Measurements from ENCODE around the gene INS. TPM values are rescaled to one million over a fixed set of nuclear protein-coding genes. Genes with fewer than 3 reads are reported as not detected.

The INS gene
- total RNA-seq (not detected), polyA plus RNA-seq (10 to 100 TPM in 1 of 3 donors, under 1 TPM in 1, not detected in 1; 0.73 to 51.7 TPM)

DNA sequence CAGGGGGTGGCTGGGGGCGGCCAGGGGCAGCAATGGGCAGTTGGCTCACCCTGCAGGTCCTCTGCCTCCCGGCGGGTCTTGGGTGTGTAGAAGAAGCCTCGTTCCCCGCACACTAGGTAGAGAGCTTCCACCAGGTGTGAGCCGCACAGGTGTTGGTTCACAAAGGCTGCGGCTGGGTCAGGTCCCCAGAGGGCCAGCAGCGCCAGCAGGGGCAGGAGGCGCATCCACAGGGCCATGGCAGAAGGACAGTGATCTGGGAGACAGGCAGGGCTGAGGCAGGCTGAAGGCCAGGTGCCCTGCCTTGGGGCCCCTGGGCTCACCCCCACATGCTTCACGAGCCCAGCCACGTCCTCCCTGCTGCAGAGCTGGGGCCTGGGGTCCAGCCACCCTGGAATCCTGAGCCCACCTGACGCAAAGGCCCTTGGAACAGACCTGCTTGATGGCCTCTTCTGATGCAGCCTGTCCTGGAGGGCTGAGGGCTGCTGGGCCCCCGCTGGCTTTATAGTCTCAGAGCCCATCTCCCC lies at the start of gene INS:
Gene INS (minus strand): TSS at position 474 of the 524 bp plus-strand sequence. CDS start 238 bp downstream, at position 236.
- intact Hi-C loops (cut with DNase I): no loop called here
- H3K27me3 ChIP-seq: peaks cover 0 to 48% (median 31%) of the 10 kb centered on the region in 3 donors
- no peaks in the 10 kb centered on the region for H3K36me3 ChIP-seq
- H3K4me1 ChIP-seq: no peaks in the 10 kb centered on the region
- H3K27ac ChIP-seq: no peak within 1 kb of the TSS
- H3K4me3 ChIP-seq: no peak within 1 kb of the TSS
- DNase-seq: no peak
- WGBS, 2 donors: 58 to 84% methylated on average over 13 of the region's 13 CpGs
- no peak for TF ChIP-seq POLR2AphosphoS5 (IDR thresholded peaks at IDR 0.05)
- no peak for TF ChIP-seq POLR2A (IDR thresholded peaks at IDR 0.05)
- TF ChIP-seq, protein P1, sequence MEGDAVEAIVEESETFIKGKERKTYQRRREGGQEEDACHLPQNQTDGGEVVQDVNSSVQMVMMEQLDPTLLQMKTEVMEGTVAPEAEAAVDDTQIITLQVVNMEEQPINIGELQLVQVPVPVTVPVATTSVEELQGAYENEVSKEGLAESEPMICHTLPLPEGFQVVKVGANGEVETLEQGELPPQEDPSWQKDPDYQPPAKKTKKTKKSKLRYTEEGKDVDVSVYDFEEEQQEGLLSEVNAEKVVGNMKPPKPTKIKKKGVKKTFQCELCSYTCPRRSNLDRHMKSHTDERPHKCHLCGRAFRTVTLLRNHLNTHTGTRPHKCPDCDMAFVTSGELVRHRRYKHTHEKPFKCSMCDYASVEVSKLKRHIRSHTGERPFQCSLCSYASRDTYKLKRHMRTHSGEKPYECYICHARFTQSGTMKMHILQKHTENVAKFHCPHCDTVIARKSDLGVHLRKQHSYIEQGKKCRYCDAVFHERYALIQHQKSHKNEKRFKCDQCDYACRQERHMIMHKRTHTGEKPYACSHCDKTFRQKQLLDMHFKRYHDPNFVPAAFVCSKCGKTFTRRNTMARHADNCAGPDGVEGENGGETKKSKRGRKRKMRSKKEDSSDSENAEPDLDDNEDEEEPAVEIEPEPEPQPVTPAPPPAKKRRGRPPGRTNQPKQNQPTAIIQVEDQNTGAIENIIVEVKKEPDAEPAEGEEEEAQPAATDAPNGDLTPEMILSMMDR (IDR thresholded peaks at IDR 0.05): no peak
- no peak for TF ChIP-seq EP300 (IDR thresholded peaks at IDR 0.05)
- H3K9me3 ChIP-seq: no peaks in the 10 kb centered on the region

DNA sequence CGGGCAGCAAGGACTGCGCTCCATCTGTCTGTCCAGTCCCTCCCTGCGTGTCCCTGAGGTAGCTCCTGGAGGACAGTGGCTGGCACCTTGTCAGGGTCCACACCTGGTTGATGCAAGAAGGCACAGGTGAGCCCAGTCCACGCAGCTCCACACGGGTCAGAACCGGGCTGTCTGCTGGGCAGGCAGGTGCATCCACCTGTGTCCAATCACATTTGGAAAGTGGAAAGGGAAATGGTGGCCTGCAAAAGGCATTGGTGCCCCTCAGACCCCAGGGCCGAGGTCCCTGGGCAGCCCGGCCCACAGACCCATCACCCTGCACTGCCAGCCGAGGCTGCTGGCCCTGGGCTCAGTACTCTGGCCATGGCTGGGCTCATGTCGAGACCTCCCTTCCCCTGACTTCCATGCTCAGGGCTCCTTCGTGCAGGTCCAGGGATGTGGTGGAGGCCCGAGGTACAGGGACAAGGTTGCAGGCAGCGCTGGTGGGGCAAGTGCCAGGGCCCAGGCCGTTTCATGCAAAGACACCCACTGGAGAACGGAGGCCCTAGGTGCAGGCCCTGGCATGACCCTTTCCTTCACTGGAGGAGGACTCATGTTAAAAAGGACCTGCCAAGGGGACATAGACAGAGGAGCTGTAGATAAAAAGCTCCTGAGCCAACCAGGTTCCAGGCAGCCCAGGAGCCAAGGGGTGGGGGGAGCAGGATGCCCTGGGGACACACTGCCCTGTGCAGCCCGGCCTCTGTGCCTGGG lies 49.5 kb upstream of the INS start:
- no peaks in the 10 kb centered on the region for H3K9me3 ChIP-seq
- peak; percentile 50 for DNase-seq
- H3K27ac ChIP-seq: no peak overlapping the region
- intact Hi-C loops (cut with DNase I): no loop called here
- peaks cover 0 to 6% (median 4%) of the 10 kb centered on the region in 3 donors for H3K27me3 ChIP-seq
- no peak overlapping the region for H3K4me3 ChIP-seq
- WGBS, 2 donors: 24 to 74% methylated on average over 16 of the region's 16 CpGs
- no peak for TF ChIP-seq POLR2AphosphoS5 (IDR thresholded peaks at IDR 0.05)
- TF ChIP-seq, protein P1 (IDR thresholded peaks at IDR 0.05): no peak
- no peak for TF ChIP-seq POLR2A (IDR thresholded peaks at IDR 0.05)
- no peak for TF ChIP-seq EP300 (IDR thresholded peaks at IDR 0.05)
- no peaks in the 10 kb centered on the region for H3K36me3 ChIP-seq
- H3K4me1 ChIP-seq: no peaks in the 10 kb centered on the region

DNA sequence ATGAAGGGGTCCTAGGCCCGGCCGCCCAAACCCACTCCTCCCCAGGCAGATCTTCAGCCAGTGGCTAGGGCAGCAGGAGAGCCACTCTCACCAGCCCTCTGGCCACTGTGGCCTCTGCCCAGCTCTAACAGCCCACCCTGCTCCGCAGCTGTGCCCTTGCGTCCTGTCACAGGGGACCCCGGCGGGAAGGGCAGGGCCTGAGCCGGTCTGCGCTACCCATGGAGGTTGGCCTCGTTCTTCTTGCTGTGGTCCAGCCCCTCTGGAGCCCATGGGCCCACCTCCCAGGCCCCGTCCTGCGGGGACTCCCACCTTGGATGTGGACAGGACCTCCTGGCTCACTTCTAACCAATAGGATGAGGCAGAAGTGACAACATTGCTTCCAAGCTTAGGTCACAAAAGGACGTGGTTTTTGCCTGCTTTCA lies 48.9 kb upstream of the INS start:
- WGBS, 2 donors: 57 to 83% methylated on average over 12 of the region's 12 CpGs
- Histone ChIP-seq H3K36me3 (no peaks in the 10 kb centered on the region), H3K27ac (no peak overlapping the region), H3K4me3 (no peak overlapping the region), H3K27me3 (peaks cover 0 to 6% (median 4%) of the 10 kb centered on the region in 3 donors), H3K9me3 (no peaks in the 10 kb centered on the region), H3K4me1 (no peaks in the 10 kb centered on the region)
- TF ChIP-seq EP300 (IDR thresholded peaks at IDR 0.05): no peak
- TF ChIP-seq, protein P1 (IDR thresholded peaks at IDR 0.05): no peak
- TF ChIP-seq POLR2A (IDR thresholded peaks at IDR 0.05): no peak
- TF ChIP-seq POLR2AphosphoS5 (IDR thresholded peaks at IDR 0.05): no peak
- peak; percentile 37 for DNase-seq
- intact Hi-C loops (cut with DNase I): no loop called here

DNA sequence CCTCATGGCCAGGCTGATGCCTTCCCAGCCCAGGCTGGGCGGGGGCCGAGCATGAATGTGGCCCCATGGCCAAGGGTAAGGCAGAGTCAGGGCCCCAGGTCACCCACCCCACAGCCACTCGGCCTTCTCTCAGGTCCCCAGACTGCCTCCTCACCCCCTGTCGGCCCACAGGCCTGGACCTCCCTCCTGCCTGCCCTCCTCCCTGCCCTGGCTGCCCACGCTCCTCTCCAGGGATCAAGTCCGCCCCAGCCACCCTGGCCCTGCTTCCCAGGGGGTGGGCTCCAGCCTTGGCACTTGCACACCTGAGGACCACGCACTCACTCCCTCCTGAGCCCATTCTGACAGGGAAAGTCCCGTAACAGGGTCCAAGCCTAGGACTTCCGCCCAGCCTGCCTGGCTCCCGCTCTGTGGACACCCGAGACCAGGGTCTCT lies 48.4 kb upstream of the INS start:
- no peak overlapping the region for H3K27ac ChIP-seq
- no peaks in the 10 kb centered on the region for H3K4me1 ChIP-seq
- peak; percentile 54 for DNase-seq
- TF ChIP-seq, protein P1 (IDR thresholded peaks at IDR 0.05): no peak
- TF ChIP-seq EP300 (IDR thresholded peaks at IDR 0.05) (no peak), POLR2A (IDR thresholded peaks at IDR 0.05) (no peak), POLR2AphosphoS5 (IDR thresholded peaks at IDR 0.05) (no peak)
- 78 to 86% methylated on average over 11 of the region's 11 CpGs for WGBS, 2 donors
- no peak overlapping the region for H3K4me3 ChIP-seq
- no peaks in the 10 kb centered on the region for H3K36me3 ChIP-seq
- H3K27me3 ChIP-seq: peaks cover 0 to 6% (median 4%) of the 10 kb centered on the region in 3 donors
- H3K9me3 ChIP-seq: no peaks in the 10 kb centered on the region
- intact Hi-C loops (cut with DNase I): no loop called here
